Aorta (tissue), 5 donors: ENCODE results near the gene PAX7. TPM values are rescaled to one million over a fixed set of nuclear protein-coding genes. Genes with fewer than 3 reads are reported as not detected.

Source experiments
- ATAC-seq: fragments of 200-7000 bp; cut with Tn5 transposase; one replicate; pipeline ENCODE4 v1.9.1; 2022; ENCODE audit warnings: moderate library complexity; ENCODE audit not compliant: low FRiP score
- DNase-seq, 2 donors: peaks; one replicate each; pipeline ENCODE4 v3.0.0-alpha.2; 2020
- H3K27ac ChIP-seq, 2 donors: one replicate each; pipeline ENCODE4 v1.5.1; 2013; ENCODE audit warnings: low read length in 2 of 2, mild to moderate bottlenecking in 2 of 2, moderate library complexity in 2 of 2, control low read depth in 1 of 2, inconsistent platforms in 1 of 2, low read depth in 1 of 2
- H3K27me3 ChIP-seq, 2 donors: one replicate each; pipeline ENCODE4 v1.6.1; 2013; ENCODE audit warnings: control low read depth in 1 of 2, low read length in 1 of 2, mild to moderate bottlenecking in 1 of 2, moderate library complexity in 1 of 2; ENCODE audit not compliant: insufficient read depth in 2 of 2, control insufficient read depth in 1 of 2
- H3K36me3 ChIP-seq, 2 donors: one replicate each; pipeline ENCODE4 v1.6.1; 2013; ENCODE audit warnings: control low read depth in 1 of 2, low read length in 1 of 2, mild to moderate bottlenecking in 1 of 2; ENCODE audit not compliant: insufficient read depth in 2 of 2, control insufficient read depth in 1 of 2
- H3K4me1 ChIP-seq, 2 donors: one replicate each; pipeline ENCODE4 v1.6.1; 2013; ENCODE audit warnings: low read length in 2 of 2, control low read depth in 1 of 2, mild to moderate bottlenecking in 1 of 2, moderate library complexity in 1 of 2; ENCODE audit not compliant: insufficient read depth in 2 of 2, control insufficient read depth in 1 of 2
- H3K4me3 ChIP-seq, 2 donors: one replicate each; pipeline ENCODE4 v1.5.1; 2013; ENCODE audit warnings: low read length in 2 of 2, control low read depth in 1 of 2, mild to moderate bottlenecking in 1 of 2
- H3K9me3 ChIP-seq: one replicate; pipeline ENCODE4 v1.6.1; 2013; ENCODE audit warnings: mild to moderate bottlenecking, low read length; ENCODE audit not compliant: control insufficient read depth
- WGBS, 2 donors: extraction: QIAGEN DNeasy Blood & Tissue Kit; methylation state at CpG; one replicate each; pipeline ENCODE4 v1.1.7; 2013; 5-methylcytosine and 5-hydroxymethylcytosine counted together
- intact Hi-C, 2 donors: fragments of 100-400 bp; cut with DNase I; formaldehyde crosslinking; loops; one replicate each; pipeline versions ENCODE4 v1.14.2 to v1.15.0; 2022
- polyA plus RNA-seq, 2 donors: library from polyadenylated mRNA; stranded (reverse); fragments of 200-250 nt; gene quantifications; one replicate each; pipeline ENCODE4 v1.2.3, GENCODE V29; 2013
- total RNA-seq, 2 donors: library from RNA; stranded (reverse); fragmentation: NEBNext Ultra II Directional; extraction: Animal tissue kit (Norgen Biotek cat#: 25700); gene quantifications; one replicate each; pipeline ENCODE4 v1.2.1, GENCODE V29; 2021
- donor health status: healthy with polysubstance abuse.
- donor health status: Bipolar disorder and iron deficiency.
- donor health status: DM: no; HTN: no; CAD: no.
- donor health status: DM: no; HTN: no; CAD: no.
- donor health status: DM: yes; HTN: yes; CAD: no.

The PAX7 gene
- total and polyA plus RNA-seq, 4 donors, result not detected

- ATAC-seq (no peak), DNase-seq (no peak)
- no peaks in the 10 kb centered on the region for H3K4me1 ChIP-seq
- no peak overlapping the region for H3K4me3 ChIP-seq
- H3K27me3 ChIP-seq, result no peaks in the 10 kb centered on the region
- intact Hi-C loops, result no loop called here
- 29 to 30% methylated on average over 6 to 8 of the region's 8 CpGs for WGBS, 2 donors
- H3K36me3 ChIP-seq, result no peaks in the 10 kb centered on the region
- H3K9me3 ChIP-seq, result no peaks in the 10 kb centered on the region
- no peak overlapping the region for H3K27ac ChIP-seq
These were observed 21.1 kb downstream of the PAX7 start for GRCh38 chr1:18651713-18652112.

DNA sequence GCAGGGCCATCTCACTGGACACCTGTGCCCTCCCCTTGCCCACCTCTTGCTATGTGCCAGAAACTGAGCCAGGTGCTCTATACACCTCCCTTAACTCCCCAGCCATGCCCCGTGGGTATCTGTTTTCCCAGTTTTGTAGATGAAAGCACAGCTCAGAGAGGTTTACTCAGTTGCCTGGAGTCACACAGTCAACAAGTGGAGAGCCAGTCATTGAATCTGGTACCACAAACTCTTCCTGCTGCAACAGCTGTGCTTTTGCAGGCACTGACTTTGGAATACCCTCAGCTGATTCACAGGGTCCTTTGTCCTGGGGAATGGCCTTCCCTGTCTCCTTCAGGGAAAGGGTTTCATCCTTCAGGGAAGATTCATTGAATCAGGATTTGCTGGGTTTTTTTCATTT is 22.1 kb downstream of the PAX7 start:
- no peak for DNase-seq
- intact Hi-C loops, result no loop called here
- Histone ChIP-seq H3K4me3 (no peak overlapping the region), H3K36me3 (no peaks in the 10 kb centered on the region), H3K27ac (no peak overlapping the region), H3K27me3 (no peaks in the 10 kb centered on the region), H3K9me3 (no peaks in the 10 kb centered on the region), H3K4me1 (no peaks in the 10 kb centered on the region)
- ATAC-seq, result no peak
- 32 to 63% methylated on average over 1 of the region's 1 CpG for WGBS, 2 donors

DNA sequence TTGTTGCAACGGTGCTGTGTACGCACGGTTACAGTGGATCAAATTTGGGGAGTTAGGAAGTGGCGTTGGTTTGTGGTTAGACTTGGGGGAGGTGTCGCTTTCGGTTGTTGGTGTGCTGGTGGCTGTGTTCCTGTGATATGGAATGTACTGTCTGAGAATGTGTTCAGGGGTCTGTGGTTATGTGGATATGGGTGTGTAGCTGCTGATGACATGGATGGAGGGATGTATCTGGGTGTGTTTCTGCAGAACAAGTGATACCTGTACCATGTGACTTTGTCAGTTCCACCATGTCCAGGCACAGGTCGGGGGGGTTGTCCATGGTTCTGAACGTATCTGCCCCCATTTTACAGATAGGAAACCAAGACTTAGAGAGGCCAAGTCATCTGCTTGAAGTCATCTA is 22.7 kb downstream of the PAX7 start:
- DNase-seq, result no peak
- WGBS, 2 donors, result 66 to 72% methylated on average over 8 of the region's 8 CpGs
- intact Hi-C loops, result no loop called here
- Histone ChIP-seq H3K27ac (no peak overlapping the region), H3K4me3 (no peak overlapping the region), H3K4me1 (no peaks in the 10 kb centered on the region), H3K27me3 (no peaks in the 10 kb centered on the region), H3K9me3 (no peaks in the 10 kb centered on the region), H3K36me3 (no peaks in the 10 kb centered on the region)
- ATAC-seq, result no peak

GRCh38 chr1:18653916-18654315 is 23.3 kb downstream of the PAX7 start:
- 7 to 10% methylated on average over 13 of the region's 13 CpGs for WGBS, 2 donors
- intact Hi-C loops, result no loop called here
- DNase-seq, result no peak
- H3K4me1 ChIP-seq, result no peaks in the 10 kb centered on the region
- no peaks in the 10 kb centered on the region for H3K9me3 ChIP-seq
- H3K27me3 ChIP-seq, result no peaks in the 10 kb centered on the region
- no peak for ATAC-seq
- no peak overlapping the region for H3K27ac ChIP-seq
- H3K36me3 ChIP-seq, result no peaks in the 10 kb centered on the region
- no peak overlapping the region for H3K4me3 ChIP-seq

- no peak overlapping the region for H3K4me3 ChIP-seq
- H3K9me3 ChIP-seq, result no peaks in the 10 kb centered on the region
- no peaks in the 10 kb centered on the region for H3K36me3 ChIP-seq
- H3K27me3 ChIP-seq, result no peaks in the 10 kb centered on the region
- H3K27ac ChIP-seq, result no peak overlapping the region
- ATAC-seq (no peak), DNase-seq (no peak)
- intact Hi-C loops, result no loop called here
- no peaks in the 10 kb centered on the region for H3K4me1 ChIP-seq
- 82 to 86% methylated on average over 5 of the region's 5 CpGs for WGBS, 2 donors
These were observed 24.0 kb downstream of the PAX7 start for GRCh38 chr1:18654599-18654998.

GRCh38 chr1:18657506-18658201 is 27.0 kb downstream of the PAX7 start:
- no peak for DNase-seq
- ATAC-seq, result no peak
- WGBS, 2 donors, result 79% methylated on average over 17 of the region's 17 CpGs

GRCh38 chr1:18658831-18659230 is 28.2 kb downstream of the PAX7 start:
- ATAC-seq (no peak), DNase-seq (no peak)
- intact Hi-C loops, result no loop called here
- WGBS, 2 donors, result 79 to 86% methylated on average over 1 of the region's 1 CpG
- Histone ChIP-seq H3K36me3 (no peaks in the 10 kb centered on the region), H3K4me3 (no peak overlapping the region), H3K27me3 (no peaks in the 10 kb centered on the region), H3K9me3 (no peaks in the 10 kb centered on the region), H3K4me1 (no peaks in the 10 kb centered on the region), H3K27ac (no peak overlapping the region)

More at GRCh38 chr1:18657506-18658201, 27.0 kb downstream of the PAX7 start:
- Histone ChIP-seq H3K4me3 (no peak overlapping the region), H3K36me3 (no peaks in the 10 kb centered on the region), H3K9me3 (no peaks in the 10 kb centered on the region), H3K27ac (no peak overlapping the region), H3K4me1 (no peaks in the 10 kb centered on the region), H3K27me3 (no peaks in the 10 kb centered on the region)
- intact Hi-C loops, result no loop called here

DNA sequence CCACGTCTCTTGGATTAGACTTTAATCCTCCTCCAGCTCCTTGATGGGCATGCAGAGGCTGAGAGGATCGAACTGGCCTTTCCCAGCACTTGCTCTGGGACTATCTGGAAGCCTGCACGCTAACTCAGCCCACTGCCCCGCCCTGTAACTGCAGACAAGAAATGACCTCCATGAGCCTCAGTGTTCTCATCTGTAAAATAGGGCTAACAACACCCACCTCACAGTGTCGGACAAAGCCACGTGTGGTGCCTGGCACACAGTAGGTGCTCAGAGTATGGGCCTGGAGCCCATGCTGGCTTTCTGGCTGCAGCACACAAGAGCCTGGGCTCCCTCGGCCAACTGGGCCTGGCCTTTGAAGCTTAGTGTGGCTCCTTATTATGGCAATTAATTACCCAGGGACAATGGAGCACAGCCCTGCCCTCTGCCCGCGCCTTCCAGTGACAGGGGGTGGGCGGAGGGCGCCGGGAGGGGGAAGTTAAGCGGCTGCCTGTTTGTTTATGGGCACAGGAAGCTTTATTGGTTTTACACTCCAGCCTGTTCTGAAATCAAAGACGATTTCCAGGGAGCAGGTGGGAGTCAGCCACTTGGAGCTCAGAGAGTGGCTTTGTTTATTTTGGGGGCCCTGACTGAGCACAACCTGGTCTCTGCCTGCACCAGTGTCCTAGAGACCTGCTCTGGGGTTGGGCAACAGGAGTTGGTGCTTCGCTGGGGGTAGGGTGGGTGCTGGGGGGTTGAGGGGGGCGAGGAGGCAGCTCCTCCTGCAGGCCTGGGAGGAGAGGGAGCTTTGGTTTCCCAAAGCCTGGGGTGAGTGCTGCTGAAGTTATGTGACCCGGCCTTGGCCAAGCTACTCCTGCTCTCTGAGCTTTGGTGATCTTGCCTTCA is 31.0 kb downstream of the PAX7 start:
- intact Hi-C loops, result no loop called here
- 52 to 54% methylated on average over 17 of the region's 17 CpGs for WGBS, 2 donors
- Histone ChIP-seq H3K9me3 (no peaks in the 10 kb centered on the region), H3K4me1 (no peaks in the 10 kb centered on the region), H3K27ac (no peak overlapping the region), H3K36me3 (no peaks in the 10 kb centered on the region), H3K27me3 (no peaks in the 10 kb centered on the region), H3K4me3 (no peak overlapping the region)
- DNase-seq (no peak), ATAC-seq (no peak)

- Histone ChIP-seq H3K27me3 (no peaks in the 10 kb centered on the region), H3K27ac (no peak overlapping the region), H3K4me3 (no peak overlapping the region), H3K9me3 (no peaks in the 10 kb centered on the region), H3K36me3 (no peaks in the 10 kb centered on the region), H3K4me1 (no peaks in the 10 kb centered on the region)
- intact Hi-C loops, result no loop called here
- 59 to 61% methylated on average over 5 of the region's 5 CpGs for WGBS, 2 donors
- no peak for ATAC-seq
- DNase-seq, result no peak
These were observed 31.6 kb downstream of the PAX7 start for GRCh38 chr1:18662286-18662639.
